ENCODE measurements around the gene RAB21.

RAB21 gene, protein sequence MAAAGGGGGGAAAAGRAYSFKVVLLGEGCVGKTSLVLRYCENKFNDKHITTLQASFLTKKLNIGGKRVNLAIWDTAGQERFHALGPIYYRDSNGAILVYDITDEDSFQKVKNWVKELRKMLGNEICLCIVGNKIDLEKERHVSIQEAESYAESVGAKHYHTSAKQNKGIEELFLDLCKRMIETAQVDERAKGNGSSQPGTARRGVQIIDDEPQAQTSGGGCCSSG

DNA sequence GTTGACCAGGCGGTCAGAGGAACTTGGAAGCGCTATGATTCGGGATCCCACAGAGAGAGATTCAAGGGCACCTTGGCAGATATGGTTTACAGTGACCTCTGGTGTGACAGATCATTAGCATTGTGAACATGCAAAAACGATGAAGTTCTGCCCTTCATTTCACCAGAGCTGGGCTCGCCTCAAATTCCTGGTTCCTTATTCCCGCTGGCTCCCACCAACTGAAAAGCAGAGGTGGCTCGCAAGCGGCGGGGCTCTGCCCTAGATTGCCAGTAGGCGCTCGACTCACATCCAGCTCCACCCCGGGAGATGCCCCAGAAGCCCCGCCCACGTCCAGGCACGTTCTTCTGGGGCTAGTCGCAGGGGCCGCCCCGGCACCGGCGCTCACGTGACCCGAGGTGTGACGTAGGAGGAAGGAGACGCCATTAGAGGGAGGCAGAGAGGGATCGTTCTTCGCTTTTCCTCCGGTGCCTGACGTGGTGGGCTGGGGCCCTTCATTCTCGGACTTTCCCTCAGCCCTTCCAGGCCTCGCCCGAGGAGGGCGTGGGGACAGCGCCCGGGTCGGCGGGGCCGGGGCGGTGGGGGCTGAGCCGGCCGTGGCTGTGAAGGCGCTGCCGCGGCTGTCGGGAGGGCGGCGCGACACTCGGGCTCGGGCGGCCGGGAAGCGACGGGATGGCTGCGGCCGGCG is at the start of gene RAB21:
Gene RAB21, plus strand, starts transcription at position 403 of the 685 bp plus-strand sequence. Its CDS starts 267 bp downstream, at position 670.
- TF ChIP-seq, protein P1, sequence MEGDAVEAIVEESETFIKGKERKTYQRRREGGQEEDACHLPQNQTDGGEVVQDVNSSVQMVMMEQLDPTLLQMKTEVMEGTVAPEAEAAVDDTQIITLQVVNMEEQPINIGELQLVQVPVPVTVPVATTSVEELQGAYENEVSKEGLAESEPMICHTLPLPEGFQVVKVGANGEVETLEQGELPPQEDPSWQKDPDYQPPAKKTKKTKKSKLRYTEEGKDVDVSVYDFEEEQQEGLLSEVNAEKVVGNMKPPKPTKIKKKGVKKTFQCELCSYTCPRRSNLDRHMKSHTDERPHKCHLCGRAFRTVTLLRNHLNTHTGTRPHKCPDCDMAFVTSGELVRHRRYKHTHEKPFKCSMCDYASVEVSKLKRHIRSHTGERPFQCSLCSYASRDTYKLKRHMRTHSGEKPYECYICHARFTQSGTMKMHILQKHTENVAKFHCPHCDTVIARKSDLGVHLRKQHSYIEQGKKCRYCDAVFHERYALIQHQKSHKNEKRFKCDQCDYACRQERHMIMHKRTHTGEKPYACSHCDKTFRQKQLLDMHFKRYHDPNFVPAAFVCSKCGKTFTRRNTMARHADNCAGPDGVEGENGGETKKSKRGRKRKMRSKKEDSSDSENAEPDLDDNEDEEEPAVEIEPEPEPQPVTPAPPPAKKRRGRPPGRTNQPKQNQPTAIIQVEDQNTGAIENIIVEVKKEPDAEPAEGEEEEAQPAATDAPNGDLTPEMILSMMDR (conservative IDR thresholded peaks at IDR 0.05; ENCODE audit: low read length): peak; percentile 27
- peak; percentile 96 for DNase-seq (ENCODE audit: low read depth)
- H3K4me3 ChIP-seq (ENCODE audit: low read length): peak within 1 kb of the TSS; percentile 77

DNA sequence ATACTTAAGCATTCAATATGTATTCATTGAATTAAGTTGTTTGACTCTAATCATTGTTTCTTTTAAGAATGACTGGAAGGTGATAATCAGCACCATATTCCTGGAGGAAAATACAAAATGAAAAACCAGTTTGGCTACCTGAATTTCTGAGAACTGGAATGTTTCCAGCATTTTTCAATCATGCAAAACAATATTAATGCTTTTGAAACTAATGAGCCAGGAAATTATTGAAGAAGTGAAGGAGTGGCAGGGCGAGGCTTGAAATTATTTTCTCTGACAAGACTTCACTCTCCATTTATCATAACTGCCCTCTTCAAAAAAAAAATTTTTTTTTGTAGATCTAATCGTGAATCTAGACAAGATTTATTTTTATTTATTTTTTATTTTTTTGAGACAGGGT is 49.7 kb upstream of the RAB21 start:
- TF ChIP-seq, protein P1 (conservative IDR thresholded peaks at IDR 0.05; ENCODE audit: low read length): no peak

DNA sequence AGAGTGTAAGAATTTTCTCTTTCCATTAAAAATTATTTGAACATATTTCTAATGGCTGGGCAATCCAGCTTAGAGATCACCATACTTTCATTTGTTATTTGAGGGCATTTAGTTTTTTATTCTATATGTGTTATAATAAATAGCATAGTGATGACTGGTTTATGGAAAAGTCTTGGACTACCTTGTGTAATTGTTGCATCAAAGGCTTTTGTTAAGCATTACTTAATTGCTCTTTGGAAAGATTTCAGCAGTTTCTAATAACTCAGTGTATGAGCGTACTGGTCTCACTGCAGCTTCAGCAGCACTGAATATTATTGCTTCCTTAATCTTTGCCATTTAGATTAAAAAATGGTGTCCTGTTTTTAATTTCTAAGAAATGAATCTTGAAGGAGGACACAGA is 46.0 kb upstream of the RAB21 start:
- peak; percentile 28 for DNase-seq (ENCODE audit: low read depth)
- TF ChIP-seq, protein P1 (conservative IDR thresholded peaks at IDR 0.05; ENCODE audit: low read length): no peak

More for the DNA sequence above, 49.7 kb upstream of the RAB21 start:
- H3K4me3 ChIP-seq (ENCODE audit: low read length): no peak overlapping the region
- no peak for DNase-seq (ENCODE audit: low read depth)

DNA sequence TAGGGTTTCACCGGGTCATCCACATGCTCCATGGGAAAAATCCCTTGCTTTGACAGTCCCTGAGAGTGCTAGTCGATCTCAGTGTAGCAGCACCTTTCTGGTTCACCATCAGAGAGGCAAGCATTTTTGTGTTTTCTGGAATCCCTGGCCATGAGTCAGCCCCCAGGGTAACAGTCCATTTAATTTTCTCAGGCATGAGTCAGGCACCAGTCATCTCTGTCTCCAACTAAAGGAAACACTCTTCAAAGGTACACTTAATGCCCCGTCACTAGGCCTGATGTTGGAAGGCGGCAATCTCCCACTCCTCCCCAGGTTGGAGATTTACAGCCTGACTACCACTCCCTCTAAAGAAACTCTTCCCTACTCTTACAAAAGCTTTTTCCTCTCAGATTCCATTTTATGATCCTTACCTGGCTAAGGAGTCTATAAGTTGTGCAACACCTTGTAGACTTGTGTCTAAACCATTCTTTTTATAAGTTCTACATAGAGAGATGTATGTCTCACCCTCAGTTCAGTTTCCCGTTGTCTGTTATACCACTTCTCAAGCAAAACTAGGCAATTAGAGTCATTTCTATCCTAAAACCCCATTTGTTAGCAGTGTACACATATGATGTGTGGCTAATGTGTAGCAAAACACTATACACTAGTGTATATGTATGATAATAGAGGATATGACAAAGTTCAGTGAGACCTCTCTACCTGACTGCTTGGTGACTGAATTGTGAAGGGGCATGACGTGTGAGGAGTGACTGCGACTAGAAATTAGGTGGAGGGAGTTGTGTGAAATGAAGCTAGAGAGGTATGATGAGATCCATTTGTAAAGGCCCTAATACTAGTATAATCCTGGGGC is 44.2 kb upstream of the RAB21 start:
- peak; percentile 74 for DNase-seq (ENCODE audit: low read depth)
- H3K4me3 ChIP-seq (ENCODE audit: low read length): no peak overlapping the region
- TF ChIP-seq, protein P1 (conservative IDR thresholded peaks at IDR 0.05; ENCODE audit: low read length): no peak

More for the DNA sequence above, 46.0 kb upstream of the RAB21 start:
- no peak overlapping the region for H3K4me3 ChIP-seq (ENCODE audit: low read length)

DNA sequence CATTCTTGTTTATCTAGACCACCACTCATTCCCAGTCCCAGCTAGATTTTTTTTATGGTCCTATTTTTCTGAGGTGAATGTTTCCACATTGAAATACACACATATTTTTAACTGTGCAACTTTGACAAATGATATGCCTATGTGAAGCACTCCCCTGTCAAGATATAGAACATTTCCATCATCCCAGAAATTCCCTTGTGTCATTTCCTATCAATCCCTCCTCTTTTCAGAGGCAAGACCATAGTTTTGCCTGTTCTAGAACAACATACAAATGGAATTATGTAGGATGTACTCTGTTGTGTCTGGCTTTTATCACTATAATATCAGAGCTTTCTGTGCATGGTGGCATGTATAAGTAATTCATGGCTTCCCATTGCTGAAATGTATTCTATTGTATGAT is 36.1 kb upstream of the RAB21 start:
- no peak overlapping the region for H3K4me3 ChIP-seq (ENCODE audit: low read length)

DNA sequence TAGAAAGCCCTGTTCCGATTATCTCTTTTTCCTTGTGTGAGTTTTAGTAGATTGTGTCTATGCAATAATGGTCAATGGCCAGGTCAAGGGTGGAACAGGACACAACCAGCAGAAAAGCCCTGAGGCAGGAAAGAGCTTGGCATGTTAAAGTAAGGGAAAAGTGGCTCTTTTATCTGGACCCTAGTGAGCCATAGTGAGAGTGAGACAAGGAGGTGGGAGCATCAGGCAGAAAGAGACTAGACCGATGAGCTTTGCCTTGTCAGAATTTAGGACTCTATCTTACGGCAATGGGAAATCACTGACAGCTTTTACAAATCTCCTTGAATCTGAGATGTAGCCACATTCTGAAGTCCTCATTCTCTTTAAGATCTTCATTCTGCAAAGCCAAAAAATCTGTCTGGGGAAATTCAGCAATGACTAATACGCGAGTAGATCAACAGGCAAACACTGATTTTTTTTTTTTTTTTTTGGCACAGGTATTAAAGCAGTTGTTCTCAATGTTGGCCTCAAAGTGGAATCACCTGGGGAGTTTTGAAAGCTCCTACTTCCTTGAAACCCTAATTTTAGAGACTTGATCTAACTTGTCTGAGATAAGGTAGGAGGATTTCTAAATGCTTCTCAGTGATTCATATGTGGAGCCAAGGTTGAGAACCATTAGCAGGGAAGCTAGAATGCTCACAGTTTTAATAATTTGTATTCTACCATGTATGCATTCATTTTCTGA is 34.9 kb upstream of the RAB21 start:
- no peak overlapping the region for H3K4me3 ChIP-seq (ENCODE audit: low read length)
- no peak for DNase-seq (ENCODE audit: low read depth)
- TF ChIP-seq, protein P1 (conservative IDR thresholded peaks at IDR 0.05; ENCODE audit: low read length): no peak

More for the DNA sequence above, 36.1 kb upstream of the RAB21 start:
- TF ChIP-seq, protein P1 (conservative IDR thresholded peaks at IDR 0.05; ENCODE audit: low read length): no peak
- DNase-seq (ENCODE audit: low read depth): no peak
